HS-27A (cell line): ENCODE results near the gene NAP1L5.
A peak's percentile ranks its signal among the peaks of the same experiment; 100 is the strongest.

Source experiments
- DNase-seq: peaks from one replicate; pipeline ENCODE4 v3.0.0-alpha.2; 2012; ENCODE audit warnings: low read depth, missing footprints

NAP1L5 gene

DNA sequence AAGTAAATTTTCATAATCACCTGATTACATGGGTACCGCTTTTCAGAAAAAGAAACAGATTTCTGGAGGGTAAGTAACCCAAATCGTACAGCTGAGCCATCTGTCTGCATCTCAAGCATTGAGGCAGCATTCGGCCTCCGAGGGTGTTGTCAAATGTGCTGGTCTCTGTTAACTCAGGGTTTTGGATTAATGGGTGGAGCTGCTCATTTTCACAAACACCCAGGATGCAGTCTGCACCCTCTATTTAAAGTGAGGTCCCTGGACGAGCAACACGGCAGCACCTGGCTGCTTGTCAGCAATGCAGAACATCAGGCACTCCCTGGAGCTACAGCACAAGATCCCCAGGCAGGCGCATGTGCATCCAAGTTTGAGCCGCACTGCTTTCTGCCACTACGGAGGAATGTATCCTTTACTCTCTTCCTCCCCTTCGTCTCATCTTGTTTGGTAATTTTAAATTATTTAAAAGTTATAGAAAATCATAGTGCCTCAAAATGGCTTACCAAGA lies 24.7 kb upstream of the NAP1L5 start:
- no peak for DNase-seq

DNA sequence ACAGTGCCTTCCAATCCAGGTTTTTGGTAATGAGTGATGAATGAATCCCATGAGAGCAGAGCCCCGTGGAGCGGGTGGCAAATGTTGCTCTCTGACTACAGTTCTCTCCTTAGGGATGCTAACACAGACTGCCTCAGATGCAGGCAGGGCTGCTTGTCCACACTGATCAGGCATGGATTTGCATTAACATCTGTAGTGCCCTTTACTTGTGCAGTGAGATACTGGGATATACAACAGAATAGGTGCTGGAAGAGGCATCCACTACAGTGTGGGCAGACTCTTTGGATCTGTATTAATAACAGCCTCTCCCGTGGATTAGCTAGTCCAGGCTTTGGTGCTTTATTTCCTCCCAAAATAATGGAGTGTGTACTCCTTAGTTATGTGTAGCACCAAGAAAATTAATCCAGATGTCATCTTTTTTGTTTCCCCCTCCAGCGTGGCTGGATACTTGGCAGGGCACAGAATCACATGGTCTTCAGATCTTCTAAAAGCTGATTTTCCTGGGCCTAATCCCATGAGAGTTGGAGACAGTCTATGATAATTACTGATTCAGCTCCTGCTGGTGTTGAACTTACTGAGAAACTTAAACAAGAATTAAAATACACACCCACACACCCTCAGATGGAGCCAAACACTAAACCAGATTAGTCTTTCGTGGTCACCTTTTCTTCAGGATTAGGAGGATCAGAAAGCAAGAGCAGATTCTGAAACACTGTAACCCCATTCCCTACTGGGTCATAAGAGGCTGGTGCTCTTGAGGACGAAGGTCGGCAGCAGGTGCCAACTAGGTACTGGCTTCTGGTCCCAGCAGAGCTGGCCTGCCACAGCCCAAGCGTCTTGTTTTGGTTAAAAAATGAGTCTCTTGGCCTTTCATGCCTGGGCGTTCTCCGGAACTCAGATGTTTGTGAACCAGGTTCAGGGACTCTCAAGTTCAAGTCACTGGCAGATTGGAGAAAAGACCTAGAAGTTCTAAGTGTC lies 23.1 kb upstream of the NAP1L5 start:
- DNase-seq, result no peak

GRCh38 chr4:88719381-88719780 lies 21.8 kb upstream of the NAP1L5 start:
- DNase-seq, result no peak

- DNase-seq, result no peak
Observed at GRCh38 chr4:88718098-88718497, 20.5 kb upstream of the NAP1L5 start.

GRCh38 chr4:88713782-88714181 lies 16.2 kb upstream of the NAP1L5 start:
- no peak for DNase-seq

DNA sequence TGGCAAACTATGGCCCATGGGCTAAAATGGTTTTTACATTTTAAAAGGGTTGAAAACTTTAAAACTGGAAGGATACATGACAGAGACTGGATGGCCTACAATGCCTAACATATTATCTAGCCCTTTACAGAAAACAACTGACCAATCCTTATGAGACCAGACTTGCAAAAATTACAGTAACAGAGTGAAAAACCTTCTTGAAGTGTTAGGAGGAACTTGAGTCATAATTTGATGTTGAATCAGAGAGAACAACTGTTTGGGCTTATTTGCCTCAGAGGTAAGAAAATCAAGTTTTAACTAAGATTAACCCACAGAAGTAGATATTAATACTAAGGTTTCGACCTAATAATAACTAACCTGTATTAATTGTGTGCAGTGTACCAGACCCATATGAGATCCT lies 12.4 kb upstream of the NAP1L5 start:
- no peak for DNase-seq

DNA sequence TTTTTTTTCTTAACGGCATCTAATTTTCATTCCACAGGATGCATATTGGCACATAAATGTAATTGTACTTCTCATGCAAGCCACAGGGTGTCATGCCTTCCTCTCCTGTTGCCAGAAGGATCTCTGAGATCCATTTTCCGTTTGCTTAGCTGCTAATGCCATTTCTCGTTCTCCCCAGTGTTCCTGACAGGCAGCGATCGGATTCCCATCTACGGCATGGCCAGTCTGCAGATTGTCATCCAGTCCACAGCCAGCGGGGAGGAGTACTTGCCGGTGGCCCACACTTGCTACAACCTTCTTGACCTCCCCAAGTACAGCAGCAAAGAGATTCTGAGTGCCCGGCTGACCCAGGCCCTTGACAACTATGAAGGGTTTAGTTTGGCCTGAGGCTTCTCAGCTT lies 8.9 kb upstream of the NAP1L5 start:
- no peak for DNase-seq

- DNase-seq, result no peak
Observed at GRCh38 chr4:88705805-88706492, 8.3 kb upstream of the NAP1L5 start.

GRCh38 chr4:88705223-88705622 lies 7.6 kb upstream of the NAP1L5 start:
- no peak for DNase-seq

DNA sequence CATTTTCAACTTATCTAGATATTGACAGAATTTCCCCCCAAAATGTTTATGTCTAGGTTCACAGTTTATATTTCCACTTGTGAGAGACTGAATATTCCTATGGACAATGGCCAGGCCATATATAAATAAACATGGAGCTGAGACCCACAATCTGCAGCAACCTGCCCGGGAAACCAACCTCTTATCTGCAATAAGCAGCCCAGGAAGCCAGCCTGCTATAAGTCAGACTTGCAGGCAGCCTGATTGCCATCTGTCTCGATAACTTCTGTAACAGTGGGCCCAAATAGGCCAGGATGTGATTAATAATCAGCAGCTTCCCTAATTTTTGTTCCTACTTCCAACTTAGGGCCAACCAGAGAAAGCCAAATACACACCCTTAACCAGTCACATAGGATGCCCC lies 5.2 kb upstream of the NAP1L5 start:
- no peak for DNase-seq

GRCh38 chr4:88698519-88698918 lies 890 bp upstream of the NAP1L5 start:
- DNase-seq, result no peak

GRCh38 chr4:88697141-88697540 lies 488 bp downstream of the NAP1L5 start:
- no peak for DNase-seq

- no peak for DNase-seq
Observed at GRCh38 chr4:88696630-88697029, 999 bp downstream of the NAP1L5 start.

DNA sequence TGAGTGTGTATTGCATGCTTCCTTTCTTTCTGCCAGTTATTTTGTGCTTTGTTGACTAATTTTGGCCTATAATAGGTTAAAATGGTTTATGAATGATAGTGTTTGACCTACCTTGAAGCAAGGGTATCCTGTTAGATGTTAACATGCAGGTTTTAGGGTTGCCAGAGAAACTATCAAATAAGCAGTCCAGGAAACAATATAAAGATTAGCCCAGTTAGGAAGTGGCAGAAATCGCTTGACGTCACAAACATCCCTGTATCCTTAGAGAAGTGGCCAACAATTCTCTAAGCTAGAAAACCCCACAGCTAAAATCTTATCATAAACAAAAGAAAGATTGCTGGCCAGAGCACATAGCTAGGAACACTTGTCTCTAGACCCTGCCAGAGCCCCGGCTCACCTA lies 3.8 kb downstream of the NAP1L5 start:
- DNase-seq, result no peak

DNA sequence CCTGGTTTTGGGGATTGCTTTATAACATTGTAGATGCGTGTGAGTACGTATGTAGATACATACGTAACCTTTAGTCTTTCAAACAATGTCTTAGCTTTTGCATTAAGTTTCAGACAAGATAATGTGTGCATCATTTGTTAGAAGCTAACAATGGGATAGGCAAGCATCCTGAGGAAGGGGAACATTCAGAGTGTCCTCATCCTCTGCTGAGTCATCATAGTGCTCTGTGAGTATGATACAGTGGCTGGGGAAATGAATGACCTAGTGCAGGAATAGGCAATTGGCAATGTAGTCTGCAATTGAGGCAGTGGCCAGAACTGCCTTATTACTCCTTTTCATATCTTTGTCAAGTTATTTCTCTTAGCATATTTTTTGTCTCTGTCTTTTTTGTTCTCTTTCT lies 7.3 kb downstream of the NAP1L5 start:
- DNase-seq, result no peak

DNA sequence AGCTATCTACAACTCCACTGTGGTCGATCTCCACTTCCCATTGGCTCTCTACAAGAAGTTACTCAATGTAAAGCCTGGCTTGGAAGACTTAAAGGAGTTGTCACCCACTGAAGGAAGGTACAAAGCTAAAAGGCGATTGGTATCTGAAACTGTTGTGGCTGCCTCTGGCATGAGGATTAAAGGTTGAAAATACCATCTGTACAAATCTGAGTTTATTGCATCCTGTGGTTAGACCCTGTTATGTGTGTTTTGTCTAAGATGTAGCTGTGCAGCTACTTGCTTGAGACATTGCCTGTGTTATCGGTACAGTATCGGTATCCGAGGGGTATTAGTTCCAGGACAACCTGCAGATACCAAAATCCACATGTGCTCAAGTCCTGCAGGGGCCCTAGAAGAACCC lies 16.4 kb downstream of the NAP1L5 start:
- no peak for DNase-seq

GRCh38 chr4:88675543-88675942 lies 22.1 kb downstream of the NAP1L5 start:
- no peak for DNase-seq

DNA sequence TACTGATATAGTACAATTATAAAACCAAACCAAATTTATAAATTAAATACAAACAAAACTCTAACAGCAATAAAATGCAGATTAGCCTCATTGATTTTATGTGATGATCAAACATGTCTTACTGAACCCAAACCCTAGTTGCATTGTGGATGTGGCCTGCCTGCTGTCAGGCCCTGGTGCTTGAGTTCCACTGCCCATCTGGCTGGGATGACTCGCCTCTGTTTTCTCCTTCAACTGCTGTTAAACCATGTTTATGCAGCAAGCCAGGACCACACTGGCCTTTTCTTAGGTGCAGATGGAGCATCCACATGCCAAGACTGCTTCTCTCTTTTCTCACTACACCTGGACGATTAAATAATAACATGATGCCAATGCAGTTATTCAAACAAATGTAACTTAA lies 22.6 kb downstream of the NAP1L5 start:
- DNase-seq, result no peak

DNA sequence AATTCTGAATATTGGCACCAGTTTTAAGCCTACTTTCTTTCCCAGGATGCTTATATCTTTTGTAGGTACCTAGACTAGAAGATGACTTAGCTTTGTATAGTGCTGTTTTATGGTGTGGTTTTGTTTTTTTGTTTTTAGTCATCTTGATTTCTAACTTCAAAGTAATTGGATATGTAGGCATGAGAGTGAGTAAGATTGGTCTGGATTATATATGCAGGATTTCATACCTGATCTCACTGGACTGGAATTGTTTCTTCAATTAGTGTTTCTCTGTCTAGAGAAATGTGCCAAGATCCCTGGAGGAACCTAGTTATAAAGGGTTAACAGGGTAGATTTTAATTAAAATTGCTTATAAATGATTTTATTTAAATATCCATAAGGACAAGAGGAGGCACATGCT lies 23.1 kb downstream of the NAP1L5 start:
- DNase-seq, result no peak

DNA sequence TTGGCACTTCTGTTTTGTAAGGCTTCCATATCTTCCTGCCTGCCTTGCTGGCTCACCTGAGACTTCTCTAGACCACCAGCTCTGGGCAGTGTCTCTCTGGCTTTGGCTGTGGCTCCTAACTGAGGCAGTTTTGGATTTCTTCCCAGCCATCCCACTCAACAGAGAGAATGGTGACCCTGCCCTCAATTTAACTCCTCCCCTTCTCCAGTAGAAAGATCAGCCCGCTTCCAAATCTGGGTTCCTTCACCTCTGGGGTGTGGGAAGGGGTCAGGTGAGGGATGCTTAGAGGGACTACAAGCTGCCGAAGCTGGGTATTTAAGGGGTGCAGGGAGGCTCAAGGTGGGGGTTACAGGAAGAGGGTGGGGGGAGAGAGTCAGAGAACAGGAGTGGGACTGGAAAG lies 23.7 kb downstream of the NAP1L5 start:
- DNase-seq, result no peak

DNA sequence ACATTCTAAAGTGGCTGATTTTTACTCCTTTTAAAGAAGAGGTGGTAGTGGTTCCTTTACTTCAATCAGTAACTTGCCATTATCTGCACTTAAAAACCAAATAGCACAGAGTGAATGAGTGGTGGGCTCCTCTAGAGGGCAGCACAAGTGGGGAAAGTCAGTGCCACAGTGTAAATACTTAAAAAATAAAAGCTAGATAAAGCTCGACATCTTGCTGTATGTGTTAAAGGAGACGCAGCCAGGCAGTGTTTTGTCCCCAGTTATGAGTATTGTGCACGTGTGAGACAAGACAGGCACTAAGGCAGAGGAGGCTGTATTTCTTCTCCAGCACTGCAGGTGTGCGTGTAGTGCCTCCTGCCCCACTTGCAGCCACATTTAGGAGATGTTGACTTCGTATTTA lies 24.6 kb downstream of the NAP1L5 start:
- DNase-seq, result no peak

GRCh38 chr4:88661739-88662138 lies 35.9 kb downstream of the NAP1L5 start:
- peak; percentile 40 for DNase-seq
